Fibroblast of lung (primary cell): ENCODE data around the gene PTGR1. TPM values are rescaled to one million over a fixed set of nuclear protein-coding genes. Genes with fewer than 3 reads are reported as not detected.

Source experiments
- DNase-seq, 2 donors: peaks; one replicate each; pipeline versions ENCODE4 v3.0.0 to v3.0.0-alpha.2; 2010; ENCODE audit warnings: low read depth in 2 of 2
- H2AFZ ChIP-seq: 2 replicates; pipeline ENCODE4 v1.5.1; 2012; ENCODE audit warnings: low read length, control low read depth, inconsistent platforms
- H3K27ac ChIP-seq: 2 replicates; pipeline ENCODE4 v1.5.1; 2011; ENCODE audit warnings: low read length, control low read depth; ENCODE audit not compliant: insufficient read depth
- H3K27me3 ChIP-seq: 2 replicates; pipeline ENCODE4 v1.5.1; 2011; ENCODE audit warnings: mild to moderate bottlenecking, low read length; ENCODE audit not compliant: control insufficient read depth, insufficient read depth
- H3K36me3 ChIP-seq: 2 replicates; pipeline ENCODE4 v1.5.1; 2011; ENCODE audit warnings: low read length; ENCODE audit not compliant: control insufficient read depth, insufficient read depth
- H3K4me1 ChIP-seq: 2 replicates; pipeline ENCODE4 v1.5.1; 2011; ENCODE audit warnings: low read length; ENCODE audit not compliant: control insufficient read depth, insufficient read depth; ENCODE audit errors: extremely low read depth
- H3K4me2 ChIP-seq: 2 replicates; pipeline ENCODE4 v1.5.1; 2011; ENCODE audit warnings: low read length, control low read depth; ENCODE audit not compliant: insufficient read depth; ENCODE audit errors: extremely low read depth
- H3K4me3 ChIP-seq, 4 experiments: fragments of 200-600 bp in 1 of 4; sonication (generic) in 1 of 4; replicated peaks in 1 of 4; 2 replicates each; pipeline ENCODE4 v1.5.1; 2011 to 2016; ENCODE audit warnings: low read length in 4 of 4, low read depth in 3 of 4, mild to moderate bottlenecking in 3 of 4, control low read depth in 2 of 4, inconsistent platforms in 1 of 4, mixed read lengths in 1 of 4; ENCODE audit not compliant: insufficient read depth in 1 of 4; ENCODE audit errors: control extremely low read depth in 1 of 4
- H3K79me2 ChIP-seq: 2 replicates; pipeline ENCODE4 v1.5.1; 2012; ENCODE audit warnings: mild to moderate bottlenecking, low read length, inconsistent platforms; ENCODE audit not compliant: control insufficient read depth, insufficient read depth
- H3K9ac ChIP-seq: 2 replicates; pipeline ENCODE4 v1.5.1; 2011; ENCODE audit warnings: mild to moderate bottlenecking, low read length, control low read depth; ENCODE audit not compliant: insufficient read depth
- H3K9me3 ChIP-seq: 2 replicates; pipeline ENCODE4 v1.5.1; 2012; ENCODE audit warnings: low read depth, low read length; ENCODE audit not compliant: control insufficient read depth, insufficient read depth
- H4K20me1 ChIP-seq: 2 replicates; pipeline ENCODE4 v1.5.1; 2011; ENCODE audit warnings: low read length; ENCODE audit not compliant: control insufficient read depth, insufficient read depth; ENCODE audit errors: extremely low read depth
- EZH2 ChIP-seq: IDR thresholded peaks from 2 replicates; pipeline ENCODE4 v1.5.1; 2012; ENCODE audit warnings: low read length, control low read depth, mild to moderate bottlenecking; ENCODE audit errors: missing control alignments
- polyA plus RNA-seq, 2 donors: library from polyadenylated mRNA; depleted of rRNA in 1 of 2; stranded (reverse) in 1 of 2; unstranded in 1 of 2; fragments of >200 nt; gene quantifications; 2 replicates each; pipeline ENCODE4 v1.2.1, GENCODE V29; 2011 to 2012; ENCODE audit warnings: missing spikeins in 1 of 2
- total RNA-seq: library from RNA; depleted of rRNA; stranded (reverse); fragments of >200 nt; gene quantifications from 2 replicates; pipeline ENCODE4 v1.2.1, GENCODE V29; 2014
- TF ChIP-seq, protein P1 (sequence below), 2 donors: IDR thresholded peaks in 1 of 2; conservative IDR thresholded peaks in 1 of 2; 1 replicate in 1 of 2; 2 replicates in 1 of 2; pipeline ENCODE4 v1.5.1; 2011 to 2012; ENCODE audit warnings: low read length in 2 of 2, control low read depth in 1 of 2, inconsistent platforms in 1 of 2, low read depth in 1 of 2, mild to moderate bottlenecking in 1 of 2

PTGR1 gene
- total and polyA plus RNA-seq, 2 donors (not counting 1 experiment from before 2014, with no cell fraction given): 126 to 137 TPM

DNA sequence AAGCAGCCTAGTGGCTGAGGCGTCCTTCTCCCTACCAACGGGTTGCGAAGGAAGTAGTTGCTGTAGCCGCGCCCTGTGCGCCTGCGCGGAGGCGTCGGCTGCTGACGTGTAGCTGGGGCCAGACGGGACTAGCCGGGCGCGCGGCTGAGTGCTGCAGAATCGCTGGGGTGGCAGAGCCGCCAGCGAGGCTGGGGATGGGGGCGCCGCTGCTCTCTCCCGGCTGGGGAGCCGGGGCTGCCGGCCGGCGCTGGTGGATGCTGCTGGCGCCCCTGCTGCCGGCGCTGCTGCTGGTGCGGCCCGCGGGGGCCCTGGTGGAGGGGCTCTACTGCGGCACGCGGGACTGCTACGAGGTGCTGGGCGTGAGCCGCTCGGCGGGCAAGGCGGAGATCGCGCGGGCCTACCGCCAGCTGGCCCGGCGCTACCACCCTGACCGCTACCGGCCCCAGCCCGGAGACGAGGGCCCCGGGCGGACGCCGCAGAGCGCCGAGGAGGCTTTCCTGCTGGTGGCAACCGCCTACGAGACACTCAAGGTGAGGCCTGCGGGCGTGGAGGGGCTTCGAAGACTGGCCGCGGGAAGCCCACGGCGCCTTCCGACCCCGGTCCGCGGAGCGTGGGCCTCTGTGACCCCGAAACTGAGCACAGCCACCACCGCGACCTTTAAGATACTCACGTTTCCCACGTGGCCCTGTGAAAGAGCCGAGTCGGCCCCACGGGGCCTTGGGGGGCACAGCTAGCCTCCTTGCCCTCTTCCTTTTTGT lies 31.9 kb upstream of the PTGR1 start, which contains the start of gene DNAJC25:
DNAJC25 (plus strand) TSS at position 121 of the 758 bp plus-strand sequence; CDS start at position 195, 74 bp downstream.
- Histone ChIP-seq H3K27ac (peak within 1 kb of the TSS; percentile 87), H3K27me3 (no peaks in the 10 kb centered on the region), H2AFZ (peak within 1 kb of the TSS; percentile 99), H4K20me1 (no peaks in the 10 kb centered on the region), H3K9me3 (no peaks in the 10 kb centered on the region), H3K4me3 (peak within 1 kb of the TSS; percentile 87 to 97 (median 95)), H3K4me2 (peak within 1 kb of the TSS; percentile 97), H3K4me1 (peaks cover 2% of the 10 kb centered on the region), H3K36me3 (no peaks in the 10 kb centered on the region), H3K9ac (peak within 1 kb of the TSS; percentile 85), H3K79me2 (peaks cover 50% of the 10 kb centered on the region)
- DNase-seq: peak; percentile 99
- TF ChIP-seq, protein P1, sequence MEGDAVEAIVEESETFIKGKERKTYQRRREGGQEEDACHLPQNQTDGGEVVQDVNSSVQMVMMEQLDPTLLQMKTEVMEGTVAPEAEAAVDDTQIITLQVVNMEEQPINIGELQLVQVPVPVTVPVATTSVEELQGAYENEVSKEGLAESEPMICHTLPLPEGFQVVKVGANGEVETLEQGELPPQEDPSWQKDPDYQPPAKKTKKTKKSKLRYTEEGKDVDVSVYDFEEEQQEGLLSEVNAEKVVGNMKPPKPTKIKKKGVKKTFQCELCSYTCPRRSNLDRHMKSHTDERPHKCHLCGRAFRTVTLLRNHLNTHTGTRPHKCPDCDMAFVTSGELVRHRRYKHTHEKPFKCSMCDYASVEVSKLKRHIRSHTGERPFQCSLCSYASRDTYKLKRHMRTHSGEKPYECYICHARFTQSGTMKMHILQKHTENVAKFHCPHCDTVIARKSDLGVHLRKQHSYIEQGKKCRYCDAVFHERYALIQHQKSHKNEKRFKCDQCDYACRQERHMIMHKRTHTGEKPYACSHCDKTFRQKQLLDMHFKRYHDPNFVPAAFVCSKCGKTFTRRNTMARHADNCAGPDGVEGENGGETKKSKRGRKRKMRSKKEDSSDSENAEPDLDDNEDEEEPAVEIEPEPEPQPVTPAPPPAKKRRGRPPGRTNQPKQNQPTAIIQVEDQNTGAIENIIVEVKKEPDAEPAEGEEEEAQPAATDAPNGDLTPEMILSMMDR (conservative IDR thresholded peaks at IDR 0.05 in 1 of 2, IDR thresholded peaks at IDR 0.05 in 1 of 2; ENCODE audit: low read depth in 1 of 2, low read length in 2 of 2): no peak
- TF ChIP-seq EZH2: no peak

DNA sequence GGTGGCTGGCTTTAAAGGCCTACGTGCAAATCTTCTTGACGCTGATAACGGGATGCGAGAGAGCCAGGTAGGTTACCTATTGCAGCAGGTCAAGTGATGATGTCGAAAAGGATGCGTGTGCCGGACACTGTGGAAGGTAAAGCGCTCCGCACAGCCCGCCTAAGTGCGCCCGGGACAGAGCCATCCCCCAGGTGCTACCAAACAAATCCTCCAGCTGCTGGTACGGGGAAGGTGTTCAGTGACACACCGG lies 31.4 kb upstream of the PTGR1 start:
- peak overlapping the region; percentile 99 for H2AFZ ChIP-seq
- DNase-seq: no peak
- H3K9ac ChIP-seq: peak overlapping the region; percentile 34
- H3K4me1 ChIP-seq: peaks cover 2% of the 10 kb centered on the region
- H3K79me2 ChIP-seq: peaks cover 46% of the 10 kb centered on the region
- no peaks in the 10 kb centered on the region for H3K9me3 ChIP-seq
- H3K27ac ChIP-seq: peak overlapping the region; percentile 44
- no peaks in the 10 kb centered on the region for H3K36me3 ChIP-seq
- no peaks in the 10 kb centered on the region for H3K27me3 ChIP-seq
- H4K20me1 ChIP-seq: no peaks in the 10 kb centered on the region
- peak overlapping the region; percentile 65 to 93 (median 86) for H3K4me3 ChIP-seq
- no peak for TF ChIP-seq EZH2
- TF ChIP-seq, protein P1 (conservative IDR thresholded peaks at IDR 0.05 in 1 of 2, IDR thresholded peaks at IDR 0.05 in 1 of 2; ENCODE audit: low read depth in 1 of 2, low read length in 2 of 2): no peak
- peak overlapping the region; percentile 97 for H3K4me2 ChIP-seq

DNA sequence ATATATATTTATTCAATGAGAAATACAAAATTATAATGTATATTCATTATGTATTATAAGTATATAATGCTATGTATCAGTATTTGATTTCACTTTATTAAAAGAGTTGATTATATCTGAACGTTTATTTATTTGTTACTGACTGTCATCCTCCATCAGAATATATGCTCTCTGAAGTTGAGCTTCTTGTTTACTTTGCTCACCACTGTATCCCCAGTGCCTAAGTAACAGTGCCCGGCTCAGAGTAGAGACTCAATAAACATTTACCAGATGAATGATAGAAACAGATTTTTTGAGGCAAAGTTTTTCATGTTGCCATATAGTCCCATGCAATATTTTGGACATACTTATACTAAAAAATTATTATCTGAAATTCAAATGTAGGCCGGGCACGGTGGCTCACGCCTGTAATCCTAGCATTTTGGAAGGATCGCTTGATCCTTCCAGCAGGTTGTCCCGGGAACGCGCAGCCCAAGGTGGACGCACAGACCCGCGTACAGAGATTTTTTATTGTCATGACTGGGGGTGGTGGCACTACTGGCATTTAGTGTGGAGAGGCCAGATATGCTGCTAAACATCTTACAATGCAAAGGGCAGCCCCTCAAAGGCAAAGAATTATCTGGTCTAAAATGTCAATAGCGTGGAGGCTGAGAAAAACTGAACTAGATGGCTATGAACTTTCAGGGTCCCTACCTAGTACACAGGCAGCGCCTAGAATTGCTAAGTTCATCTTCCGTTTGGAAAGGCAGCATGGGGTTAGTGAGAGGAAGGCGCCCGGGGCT lies 30.9 kb upstream of the PTGR1 start:
- Histone ChIP-seq H3K79me2 (peaks cover 41% of the 10 kb centered on the region), H2AFZ (peak overlapping the region; percentile 99), H3K36me3 (no peaks in the 10 kb centered on the region), H4K20me1 (no peaks in the 10 kb centered on the region), H3K4me1 (peaks cover 2% of the 10 kb centered on the region), H3K27ac (peak overlapping the region; percentile 44), H3K9me3 (no peaks in the 10 kb centered on the region), H3K27me3 (no peaks in the 10 kb centered on the region), H3K4me2 (peak overlapping the region; percentile 97), H3K4me3 (peak overlapping the region; percentile 65 to 93 (median 86)), H3K9ac (peak overlapping the region; percentile 34)
- TF ChIP-seq, protein P1 (conservative IDR thresholded peaks at IDR 0.05 in 1 of 2, IDR thresholded peaks at IDR 0.05 in 1 of 2; ENCODE audit: low read depth in 1 of 2, low read length in 2 of 2): no peak
- TF ChIP-seq EZH2: no peak
- no peak for DNase-seq
